B cell (primary cell): ENCODE measurements around the gene YY1. TPM values are rescaled to one million over a fixed set of nuclear protein-coding genes. Genes with fewer than 3 reads are reported as not detected.

ENCODE experiments used
- ATAC-seq: fragments of 200-7000 bp; cut with Tn5 transposase; one replicate; pipeline ENCODE4 v1.10.0; 2021; ENCODE audit warnings: low read depth, mild to moderate bottlenecking, moderate number of reproducible peaks, moderate library complexity
- CTCF ChIA-PET: fragments of 350-600 bp; sonication (Branson Sonifier 250); formaldehyde crosslinking; loops from one replicate; lab custom pipeline; 2021; ENCODE audit warnings: antibody characterized with exemption, inconsistent platforms; lab: Charles Lee
- POLR2A ChIA-PET: fragments of 350-600 bp; sonication (Branson Sonifier 250); formaldehyde crosslinking; loops from one replicate; lab custom pipeline; 2021; ENCODE audit warnings: antibody characterized with exemption; lab: Charles Lee
- DNase-seq: peaks from one replicate; pipeline ENCODE4 v3.0.0; 2013
- H2AFZ ChIP-seq: 2 replicates; pipeline ENCODE4 v1.6.1; 2012; ENCODE audit warnings: mild to moderate bottlenecking, low read depth, low read length; ENCODE audit not compliant: insufficient read depth, poor library complexity, severe bottlenecking
- H3K27ac ChIP-seq, 2 donors: 1 replicate in 1 of 2; 2 replicates in 1 of 2; pipeline ENCODE4 v1.5.1; 2012 to 2013; ENCODE audit warnings: low read length in 2 of 2, mild to moderate bottlenecking in 2 of 2, moderate library complexity in 1 of 2
- H3K27me3 ChIP-seq, 4 experiments: fragments of 200-600 bp in 1 of 4; sonication (generic) in 1 of 4; replicated peaks in 1 of 4; 1 replicate in 2 of 4; 2 replicates in 2 of 4; pipeline versions ENCODE4 v1.6.1 to v1.7.0; 2013 to 2016; ENCODE audit warnings: low read length in 3 of 4, mild to moderate bottlenecking in 2 of 4, mixed read lengths in 1 of 4, moderate library complexity in 1 of 4; ENCODE audit not compliant: insufficient read depth in 4 of 4, control insufficient read depth in 3 of 4; ENCODE audit errors: control extremely low read depth in 1 of 4
- H3K36me3 ChIP-seq, 2 experiments: replicated peaks in 1 of 2; 1 replicate in 1 of 2; 2 replicates in 1 of 2; pipeline versions ENCODE4 v1.6.1 to v1.7.1; 2013; ENCODE audit warnings: low read length in 1 of 2; ENCODE audit not compliant: insufficient read depth in 2 of 2, control insufficient read depth in 1 of 2; ENCODE audit errors: control extremely low read depth in 1 of 2, extremely low read depth in 1 of 2
- H3K4me1 ChIP-seq, 2 donors: fragments of 200-600 bp in 1 of 2; sonication (generic) in 1 of 2; 1 replicate in 1 of 2; 2 replicates in 1 of 2; pipeline versions ENCODE4 v1.5.1 to v1.6.1; 2013 to 2017; ENCODE audit warnings: low read length in 2 of 2; ENCODE audit not compliant: control insufficient read depth in 2 of 2, insufficient read depth in 2 of 2
- H3K4me2 ChIP-seq: replicated peaks from 2 replicates; pipeline ENCODE3; 2012; ENCODE audit warnings: mild to moderate bottlenecking, low read depth, low read length; ENCODE audit not compliant: poor library complexity, severe bottlenecking
- H3K4me3 ChIP-seq, 5 experiments: fragments of 200-600 bp in 1 of 5; sonication (generic) in 1 of 5; 1 replicate in 3 of 5; 2 replicates in 2 of 5; pipeline versions ENCODE4 v1.5.1 to v1.7.0; 2011 to 2016; ENCODE audit warnings: low read length in 4 of 5, mild to moderate bottlenecking in 4 of 5, low read depth in 2 of 5, control low read depth in 1 of 5, moderate library complexity in 1 of 5; ENCODE audit not compliant: insufficient read depth in 1 of 5; ENCODE audit errors: control extremely low read depth in 1 of 5, extremely low read depth in 1 of 5
- H3K79me2 ChIP-seq: fragments of 200-600 bp; sonication (generic); one replicate; pipeline ENCODE4 v1.6.0; 2016; ENCODE audit warnings: low read length; ENCODE audit not compliant: control insufficient read depth, insufficient read depth
- H3K9ac ChIP-seq: fragments of 200-600 bp; sonication (generic); 2 replicates; pipeline ENCODE4 v1.6.1; 2017; ENCODE audit warnings: mild to moderate bottlenecking, low read length, moderate library complexity
- H3K9me3 ChIP-seq, 3 donors: one replicate each; pipeline versions ENCODE4 v1.6.1 to v1.7.1; 2013; ENCODE audit warnings: low read length in 2 of 3; ENCODE audit not compliant: control insufficient read depth in 2 of 3, insufficient read depth in 1 of 3; ENCODE audit errors: control extremely low read depth in 1 of 3
- H4K20me1 ChIP-seq: 2 replicates; pipeline ENCODE4 v1.6.0; 2012; ENCODE audit warnings: mild to moderate bottlenecking, low read length; ENCODE audit not compliant: insufficient read depth, control insufficient read depth, poor library complexity, severe bottlenecking
- H3K27ac Mint-ChIP-seq: one replicate; pipeline ENCODE4 v1.8.0; 2021; ENCODE audit warnings: mixed read lengths
- H3K27me3 Mint-ChIP-seq: one replicate; pipeline ENCODE4 v1.8.0; 2021; ENCODE audit warnings: mixed read lengths
- H3K4me1 Mint-ChIP-seq: one replicate; pipeline ENCODE4 v1.8.0; 2021; ENCODE audit warnings: mixed read lengths
- H3K4me3 Mint-ChIP-seq: one replicate; pipeline ENCODE4 v1.8.0; 2021; ENCODE audit warnings: mixed read lengths
- H3K9me3 Mint-ChIP-seq: one replicate; pipeline ENCODE4 v1.8.0; 2022; ENCODE audit warnings: mixed read lengths; ENCODE audit not compliant: insufficient read depth
- EZH2 ChIP-seq: IDR thresholded peaks from 2 replicates; pipeline ENCODE4 v1.6.1; 2012; ENCODE audit warnings: borderline replicate concordance, low read depth, mild to moderate bottlenecking, moderate library complexity, low read length; ENCODE audit not compliant: insufficient read depth, poor library complexity, severe bottlenecking
- WGBS: methylation state at CpG from one replicate; pipeline ENCODE4 v1.1.5; 2013; ENCODE audit warnings: missing lambda C conversion rate; ENCODE audit not compliant: insufficient coverage; 5-methylcytosine and 5-hydroxymethylcytosine counted together
- intact Hi-C: fragments of 100-400 bp; cut with micrococcal nuclease; formaldehyde crosslinking; loops from one replicate; pipeline ENCODE4 v1.10.0; 2022
- polyA plus RNA-seq: library from polyadenylated mRNA; depleted of rRNA; stranded (reverse); fragments of >200 nt; gene quantifications from 2 replicates; pipeline ENCODE4 v1.2.3, GENCODE V29; 2012
- total RNA-seq, 2 donors: library from RNA; stranded (reverse); fragments of 120-200 nt in 1 of 2; gene quantifications; 1 replicate in 1 of 2; 2 replicates in 1 of 2; pipeline versions ENCODE4 v1.2.3 to v1.2.4, GENCODE V29; 2013 to 2022
- TF ChIP-seq, protein P1 (sequence below): fragments of 200-600 bp; IDR thresholded peaks from one replicate; pipeline ENCODE4 v1.8.0; 2022; ENCODE audit warnings: antibody characterized with exemption, mild to moderate bottlenecking

Gene YY1
- total and polyA plus RNA-seq, 2 donors (not counting 1 experiment from before 2014, with no cell fraction given), result 24.0 to 91.4 TPM

DNA sequence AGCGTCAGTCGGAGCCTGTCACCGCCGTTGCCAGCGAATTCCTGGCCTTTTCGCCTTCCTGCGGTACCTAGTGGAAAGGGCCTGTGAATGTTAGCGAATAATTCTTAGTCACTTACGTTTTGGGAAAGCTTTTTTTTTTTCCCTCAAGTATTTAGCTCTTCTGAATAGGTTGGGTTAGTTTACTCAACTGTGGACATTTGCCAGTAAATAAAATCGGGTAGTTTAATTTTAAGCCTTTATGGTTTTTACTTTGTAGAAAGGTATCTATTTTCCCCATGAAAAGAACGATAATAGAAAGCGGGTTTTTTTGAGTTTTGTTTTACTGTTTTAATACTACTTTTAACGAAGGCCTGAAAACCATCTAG, 1.7 kb downstream of the YY1 start:
- DNase-seq, result no peak
- H4K20me1 ChIP-seq, result peaks cover 37% of the 10 kb centered on the region
- no peaks in the 10 kb centered on the region for H3K27me3 ChIP-seq
- peak overlapping the region; percentile 87 for H3K4me3 Mint-ChIP-seq
- no peaks in the 10 kb centered on the region for H3K36me3 ChIP-seq
- H3K9me3 ChIP-seq, result no peaks in the 10 kb centered on the region
- ChIA-PET POLR2A (interaction anchor here (0.7 kb wide), 1 partner anchor 19 kb away, joined by 3 read pairs; no protein-coding TSS in a partner anchor), CTCF (interaction anchor here (0.8 to 3.1 kb wide), 21 partner anchors 8 to 159 kb away, joined by 3 to 22 read pairs (median 5); no protein-coding TSS in a partner anchor)
- TF ChIP-seq EZH2, result no peak
- TF ChIP-seq, protein P1, sequence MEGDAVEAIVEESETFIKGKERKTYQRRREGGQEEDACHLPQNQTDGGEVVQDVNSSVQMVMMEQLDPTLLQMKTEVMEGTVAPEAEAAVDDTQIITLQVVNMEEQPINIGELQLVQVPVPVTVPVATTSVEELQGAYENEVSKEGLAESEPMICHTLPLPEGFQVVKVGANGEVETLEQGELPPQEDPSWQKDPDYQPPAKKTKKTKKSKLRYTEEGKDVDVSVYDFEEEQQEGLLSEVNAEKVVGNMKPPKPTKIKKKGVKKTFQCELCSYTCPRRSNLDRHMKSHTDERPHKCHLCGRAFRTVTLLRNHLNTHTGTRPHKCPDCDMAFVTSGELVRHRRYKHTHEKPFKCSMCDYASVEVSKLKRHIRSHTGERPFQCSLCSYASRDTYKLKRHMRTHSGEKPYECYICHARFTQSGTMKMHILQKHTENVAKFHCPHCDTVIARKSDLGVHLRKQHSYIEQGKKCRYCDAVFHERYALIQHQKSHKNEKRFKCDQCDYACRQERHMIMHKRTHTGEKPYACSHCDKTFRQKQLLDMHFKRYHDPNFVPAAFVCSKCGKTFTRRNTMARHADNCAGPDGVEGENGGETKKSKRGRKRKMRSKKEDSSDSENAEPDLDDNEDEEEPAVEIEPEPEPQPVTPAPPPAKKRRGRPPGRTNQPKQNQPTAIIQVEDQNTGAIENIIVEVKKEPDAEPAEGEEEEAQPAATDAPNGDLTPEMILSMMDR, result peak; percentile 38
- no peaks in the 10 kb centered on the region for H3K27me3 Mint-ChIP-seq
- H3K79me2 ChIP-seq, result peaks cover 87% of the 10 kb centered on the region
- peaks cover 56% of the 10 kb centered on the region for H3K4me1 Mint-ChIP-seq
- H3K27ac ChIP-seq, result peak overlapping the region; percentile 55 to 86
- H3K9me3 Mint-ChIP-seq, result no peaks in the 10 kb centered on the region
- H3K27ac Mint-ChIP-seq, result peak overlapping the region; percentile 91
- H3K9ac ChIP-seq, result peak overlapping the region; percentile 79
- intact Hi-C loops, result loop anchor here (1.0 to 2.0 kb wide), 4 partner anchors 16 to 47 kb away; no protein-coding TSS in a partner anchor
- WGBS, result 0% methylated on average over 8 of the region's 13 CpGs
- H3K4me1 ChIP-seq, result peaks cover 41 to 50% of the 10 kb centered on the region in 2 donors
- no peak for ATAC-seq
- H2AFZ ChIP-seq, result peak overlapping the region; percentile 74
- H3K4me2 ChIP-seq, result peak overlapping the region; percentile 84
- H3K4me3 ChIP-seq, result peak overlapping the region; percentile 56 to 90 (median 72)

DNA sequence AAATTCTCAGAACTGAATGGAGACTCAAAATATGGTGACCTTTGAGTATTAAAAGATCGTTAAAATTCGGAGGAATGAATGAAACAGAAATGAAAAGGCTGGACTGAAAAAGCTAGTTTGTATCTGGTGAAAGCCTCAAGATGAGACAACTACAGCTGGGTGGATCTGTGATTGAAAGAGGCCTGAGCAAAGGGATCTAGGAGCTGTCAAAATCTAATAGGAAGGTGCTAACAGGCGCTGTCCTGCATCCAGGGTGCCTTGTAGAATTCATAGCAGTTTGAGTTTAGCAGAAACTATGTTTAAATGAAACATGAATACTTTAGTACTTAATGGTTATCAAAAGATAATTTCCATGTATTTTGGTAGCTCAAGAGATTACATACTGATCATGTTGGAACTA, 2.3 kb downstream of the YY1 start:
- Histone ChIP-seq H3K27ac (peak overlapping the region; percentile 55 to 86), H3K9me3 (no peaks in the 10 kb centered on the region), H3K79me2 (peaks cover 87% of the 10 kb centered on the region), H3K4me1 (peaks cover 42 to 55% of the 10 kb centered on the region in 2 donors), H3K36me3 (no peaks in the 10 kb centered on the region), H3K27me3 (no peaks in the 10 kb centered on the region), H2AFZ (peak overlapping the region; percentile 8), H3K4me2 (peak overlapping the region; percentile 84), H4K20me1 (peaks cover 38% of the 10 kb centered on the region), H3K9ac (peak overlapping the region; percentile 79), H3K4me3 (peak overlapping the region in 4 of 5 experiments; percentile 69 to 90 (median 77))
- Mint-ChIP-seq H3K4me1 (peaks cover 57% of the 10 kb centered on the region), H3K27ac (peak overlapping the region; percentile 91), H3K4me3 (peak overlapping the region; percentile 87), H3K9me3 (no peaks in the 10 kb centered on the region), H3K27me3 (no peaks in the 10 kb centered on the region)
- POLR2A ChIA-PET, result interaction anchor here (0.7 kb wide), 1 partner anchor 20 kb away, joined by 3 read pairs; no protein-coding TSS in a partner anchor
- ATAC-seq (no peak), DNase-seq (no peak)
- 16% methylated on average over 2 of the region's 3 CpGs for WGBS
- TF ChIP-seq EZH2, result no peak
- TF ChIP-seq, protein P1, result no peak
- intact Hi-C loops, result loop anchor here (2.0 kb wide), 1 partner anchor 16 kb away; no protein-coding TSS in a partner anchor
- CTCF ChIA-PET, result interaction anchor here (0.5 to 3.1 kb wide), 23 partner anchors 8 to 206 kb away, joined by 3 to 22 read pairs (median 5); no protein-coding TSS in a partner anchor
